Trophoblast cell (in vitro differentiated cells and primary cell): Measurements from ENCODE around the gene KIAA1549.
"Not testable (repeated sequence)": the region's sequence is repeated elsewhere in the genome, so short reads cannot be mapped to it uniquely, and the experiment has no call there.

Source experiments
- DNase-seq, 2 donors: peaks; one replicate each; pipeline ENCODE4 v3.0.0-alpha.2; 2016
- H2AFZ ChIP-seq: 2 replicates; pipeline ENCODE4 v1.6.1; 2013; ENCODE audit warnings: low read length, moderate library complexity, mild to moderate bottlenecking; ENCODE audit not compliant: insufficient read depth, poor library complexity
- H2AK5ac ChIP-seq: 2 replicates; pipeline ENCODE4 v1.6.1; 2013; ENCODE audit warnings: mild to moderate bottlenecking, low read length
- H2BK120ac ChIP-seq: 2 replicates; pipeline ENCODE4 v1.6.1; 2013; ENCODE audit warnings: low read length, mild to moderate bottlenecking, moderate library complexity; ENCODE audit not compliant: insufficient read depth, poor library complexity
- H2BK12ac ChIP-seq: 2 replicates; pipeline ENCODE4 v1.6.1; 2013; ENCODE audit warnings: mild to moderate bottlenecking, low read length, moderate library complexity
- H2BK5ac ChIP-seq: 2 replicates; pipeline ENCODE4 v1.6.1; 2013; ENCODE audit warnings: low read length, low read depth, moderate library complexity, mild to moderate bottlenecking; ENCODE audit not compliant: poor library complexity
- H3K14ac ChIP-seq: 2 replicates; pipeline ENCODE4 v1.6.1; 2013; ENCODE audit warnings: mild to moderate bottlenecking, low read length
- H3K18ac ChIP-seq: 2 replicates; pipeline ENCODE4 v1.6.1; 2013; ENCODE audit warnings: mild to moderate bottlenecking, low read length
- H3K23ac ChIP-seq: 2 replicates; pipeline ENCODE4 v1.6.1; 2013; ENCODE audit warnings: low read length
- H3K27ac ChIP-seq: 2 replicates; pipeline ENCODE4 v1.5.1; 2013; ENCODE audit warnings: low read depth, mild to moderate bottlenecking, inconsistent platforms, low read length, moderate library complexity
- H3K27me3 ChIP-seq: 2 replicates; pipeline ENCODE4 v1.6.1; 2013; ENCODE audit warnings: inconsistent platforms, mild to moderate bottlenecking, low read length, moderate library complexity; ENCODE audit not compliant: insufficient read depth
- H3K36me3 ChIP-seq, 2 experiments: 1 replicate in 1 of 2; 2 replicates in 1 of 2; pipeline ENCODE4 v1.6.1; 2013; ENCODE audit warnings: low read length in 2 of 2, mild to moderate bottlenecking in 2 of 2, moderate library complexity in 1 of 2; ENCODE audit not compliant: insufficient read depth in 2 of 2, control insufficient read depth in 1 of 2
- H3K4ac ChIP-seq: 2 replicates; pipeline ENCODE4 v1.6.1; 2013; ENCODE audit warnings: low read depth, mild to moderate bottlenecking, low read length, moderate library complexity
- H3K4me1 ChIP-seq, 2 experiments: 1 replicate in 1 of 2; 2 replicates in 1 of 2; pipeline ENCODE4 v1.6.1; 2013; ENCODE audit warnings: low read length in 2 of 2, mild to moderate bottlenecking in 2 of 2, moderate library complexity in 1 of 2; ENCODE audit not compliant: insufficient read depth in 2 of 2, control insufficient read depth in 1 of 2
- H3K4me2 ChIP-seq: 2 replicates; pipeline ENCODE4 v1.6.1; 2013; ENCODE audit warnings: inconsistent platforms, mild to moderate bottlenecking, low read length, moderate library complexity
- H3K4me3 ChIP-seq: 2 replicates; pipeline ENCODE4 v1.5.1; 2013; ENCODE audit warnings: mild to moderate bottlenecking, low read depth, low read length, inconsistent platforms
- H3K79me1 ChIP-seq: one replicate; pipeline ENCODE4 v1.6.1; 2013; ENCODE audit warnings: low read length
- H3K79me2 ChIP-seq: 2 replicates; pipeline ENCODE4 v1.6.1; 2013; ENCODE audit warnings: low read length, mild to moderate bottlenecking; ENCODE audit not compliant: control insufficient read depth, insufficient read depth, poor library complexity
- H3K9ac ChIP-seq: 2 replicates; pipeline ENCODE4 v1.6.1; 2013; ENCODE audit warnings: mild to moderate bottlenecking, low read length
- H3K9me3 ChIP-seq: 2 replicates; pipeline ENCODE4 v1.6.1; 2013; ENCODE audit warnings: low read depth, mild to moderate bottlenecking, control low read depth, inconsistent platforms, low read length; ENCODE audit not compliant: insufficient read depth
- H4K12ac ChIP-seq: 2 replicates; pipeline ENCODE4 v1.6.1; 2013; ENCODE audit warnings: low read depth, mild to moderate bottlenecking, low read length, moderate library complexity
- H4K8ac ChIP-seq: 2 replicates; pipeline ENCODE4 v1.6.1; 2013; ENCODE audit warnings: low read depth, mild to moderate bottlenecking, low read length, moderate library complexity
- H4K91ac ChIP-seq: one replicate; pipeline ENCODE4 v1.6.1; 2013; ENCODE audit warnings: low read depth, mild to moderate bottlenecking, low read length, moderate library complexity
- WGBS: extraction: QIAGEN DNeasy Blood & Tissue Kit; methylation state at CpG from one replicate; pipeline ENCODE4 v1.1.7; 2013; ENCODE audit warnings: missing lambda C conversion rate; ENCODE audit not compliant: insufficient read length, insufficient coverage; ENCODE audit errors: extremely low coverage; 5-methylcytosine and 5-hydroxymethylcytosine counted together

Gene KIAA1549

GRCh38 chr7:138813945-138814344, 167.2 kb downstream of the KIAA1549 start:
- Histone ChIP-seq H3K4me1 (no peaks in the 10 kb centered on the region), H3K23ac (no peak overlapping the region), H2BK12ac (no peak overlapping the region), H3K9me3 (no peaks in the 10 kb centered on the region), H3K18ac (no peak overlapping the region), H3K36me3 (no peaks in the 10 kb centered on the region), H4K12ac (no peak overlapping the region), H3K79me2 (no peaks in the 10 kb centered on the region), H3K4me2 (no peak overlapping the region), H3K9ac (no peak overlapping the region), H3K14ac (no peak overlapping the region), H3K4ac (no peak overlapping the region), H4K91ac (no peak overlapping the region), H2AK5ac (no peak overlapping the region), H2BK5ac (no peak overlapping the region), H3K27ac (no peak overlapping the region), H2BK120ac (no peak overlapping the region), H3K4me3 (no peak overlapping the region), H2AFZ (no peak overlapping the region), H3K27me3 (no peaks in the 10 kb centered on the region), H3K79me1 (no peaks in the 10 kb centered on the region), H4K8ac (no peak overlapping the region)
- no CpG with 5 or more reads among the region's 2 CpGs for WGBS
- DNase-seq, result no peak

DNA sequence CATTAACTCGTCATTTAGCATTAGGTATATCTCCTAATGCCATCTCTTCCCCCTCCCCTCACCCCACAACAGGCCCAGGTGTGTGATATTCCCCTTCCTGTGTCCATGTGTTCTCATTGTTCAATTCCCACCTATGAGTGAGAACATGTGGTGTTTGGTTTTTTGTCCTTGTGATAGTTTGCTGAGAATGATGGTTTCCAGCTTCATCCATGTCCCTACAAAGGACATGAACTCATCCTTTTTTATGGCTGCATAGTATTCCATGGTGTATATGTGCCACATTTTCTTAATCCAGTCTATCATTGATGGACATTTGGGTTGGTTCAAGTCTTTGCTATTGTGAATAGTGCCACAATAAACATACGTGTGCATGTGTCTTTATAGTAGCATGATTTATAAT, 169.9 kb downstream of the KIAA1549 start:
- H2AFZ ChIP-seq, H3K4me3 ChIP-seq, H2BK12ac ChIP-seq, H3K79me2 ChIP-seq, H3K4me1 ChIP-seq, H3K36me3 ChIP-seq, H3K18ac ChIP-seq, H3K4ac ChIP-seq, H3K14ac ChIP-seq, H3K9me3 ChIP-seq, H3K27me3 ChIP-seq, DNase-seq, H4K8ac ChIP-seq, H3K23ac ChIP-seq, H2BK120ac ChIP-seq, H2AK5ac ChIP-seq, H3K27ac ChIP-seq, H2BK5ac ChIP-seq, H4K91ac ChIP-seq, H4K12ac ChIP-seq, H3K4me2 ChIP-seq, H3K9ac ChIP-seq, H3K79me1 ChIP-seq: not testable (repeated sequence)
- no CpG with 5 or more reads among the region's 2 CpGs for WGBS

DNA sequence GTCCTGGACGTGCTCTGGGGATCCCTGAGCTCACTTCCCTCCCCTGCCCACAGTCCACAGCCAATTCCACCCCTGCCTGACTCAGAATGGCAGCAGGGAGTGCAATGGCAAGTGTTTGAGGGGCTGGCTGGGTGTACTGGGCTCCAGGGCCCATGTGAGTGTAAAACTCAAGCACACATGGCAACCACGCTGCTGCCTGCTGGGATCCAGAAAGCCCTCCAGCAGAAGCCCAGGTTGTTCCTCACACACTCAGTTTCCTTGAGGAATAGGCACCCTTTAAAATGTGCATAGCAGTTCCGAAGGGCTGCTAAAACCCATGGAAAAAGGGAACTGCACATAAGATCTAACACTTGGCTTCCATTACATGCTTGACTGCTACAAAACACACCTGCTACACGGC, 171.8 kb downstream of the KIAA1549 start:
- Histone ChIP-seq H3K9ac (no peak overlapping the region), H4K91ac (no peak overlapping the region), H2AFZ (no peak overlapping the region), H3K4me3 (no peak overlapping the region), H3K27ac (no peak overlapping the region), H2BK120ac (no peak overlapping the region), H2BK5ac (no peak overlapping the region), H3K36me3 (no peaks in the 10 kb centered on the region), H4K12ac (no peak overlapping the region), H3K18ac (no peak overlapping the region), H2AK5ac (no peak overlapping the region), H3K23ac (no peak overlapping the region), H3K9me3 (no peaks in the 10 kb centered on the region), H4K8ac (no peak overlapping the region), H3K4ac (no peak overlapping the region), H3K27me3 (no peaks in the 10 kb centered on the region), H3K14ac (no peak overlapping the region), H2BK12ac (no peak overlapping the region), H3K4me1 (no peaks in the 10 kb centered on the region), H3K4me2 (no peak overlapping the region), H3K79me2 (no peaks in the 10 kb centered on the region), H3K79me1 (no peaks in the 10 kb centered on the region)
- DNase-seq, result no peak
- WGBS, result no CpG with 5 or more reads among the region's 4 CpGs

DNA sequence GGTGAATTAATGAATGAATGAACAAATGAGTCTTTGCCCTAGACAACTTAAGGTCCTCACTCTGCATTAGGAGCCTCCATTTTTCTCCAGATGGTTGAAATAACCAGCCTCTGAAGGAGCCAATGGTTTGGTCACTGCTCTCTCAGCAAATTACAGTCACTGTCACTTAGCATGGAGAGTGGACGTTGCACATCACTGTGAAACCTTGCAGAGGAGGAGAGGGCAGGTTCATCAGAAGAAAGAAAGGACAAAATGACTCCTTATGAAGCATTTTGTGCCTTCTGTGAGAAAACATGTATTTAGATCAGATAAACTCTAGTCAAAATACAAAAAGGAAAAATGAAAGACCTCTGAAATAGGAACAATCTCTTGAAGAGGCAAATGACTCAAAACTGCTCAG, 176.6 kb downstream of the KIAA1549 start:
- Histone ChIP-seq H2AFZ (no peak overlapping the region), H3K4me2 (no peak overlapping the region), H2BK5ac (no peak overlapping the region), H2AK5ac (no peak overlapping the region), H2BK12ac (no peak overlapping the region), H3K27ac (no peak overlapping the region), H3K79me1 (no peaks in the 10 kb centered on the region), H4K91ac (no peak overlapping the region), H3K23ac (no peak overlapping the region), H3K4me1 (no peaks in the 10 kb centered on the region), H3K9me3 (no peaks in the 10 kb centered on the region), H3K18ac (no peak overlapping the region), H4K12ac (no peak overlapping the region), H3K36me3 (no peaks in the 10 kb centered on the region), H3K27me3 (no peaks in the 10 kb centered on the region), H3K14ac (no peak overlapping the region), H3K79me2 (no peaks in the 10 kb centered on the region), H3K4me3 (no peak overlapping the region), H3K4ac (no peak overlapping the region), H3K9ac (no peak overlapping the region), H4K8ac (no peak overlapping the region), H2BK120ac (no peak overlapping the region)
- no peak for DNase-seq
- no CpG with 5 or more reads among the region's 1 CpG for WGBS
